A549 (cell line): ENCODE results near the gene TRIM15. TPM values are rescaled to one million over a fixed set of nuclear protein-coding genes. Genes with fewer than 3 reads are reported as not detected.
A peak's percentile ranks its signal among the peaks of the same experiment; 100 is the strongest.

Source experiments
- ATAC-seq, 2 experiments: fragments of 200-7000 bp in 1 of 2; fragments of >200 bp in 1 of 2; cut with Nextera tagmentation in 1 of 2; cut with Tn5 transposase in 1 of 2; 3 replicates each; pipeline versions ENCODE4 v1.8.0 to v1.9.1; 2018 to 2020; ENCODE audit warnings: mild to moderate bottlenecking in 1 of 2, moderate library complexity in 1 of 2
- CTCF ChIA-PET: fragments of 300-600 bp; sonication (Branson Sonifier 250); formaldehyde crosslinking; extraction: SDS; loops from one replicate; lab custom pipeline; 2021; ENCODE audit warnings: antibody characterized with exemption, inconsistent platforms; lab: Yijun Ruan, JAX
- POLR2A ChIA-PET: fragments of 350-600 bp; formaldehyde crosslinking; extraction: SDS; loops from one replicate; lab custom pipeline; 2021; ENCODE audit warnings: antibody characterized with exemption, inconsistent platforms; lab: Yijun Ruan, JAX
- DNase-seq, 2 experiments: peaks; one replicate each; pipeline versions ENCODE4 v3.0.0 to v3.0.0-alpha.2; 2011 to 2016; ENCODE audit warnings: low read depth in 1 of 2, low spot score in 1 of 2
- FAIRE-seq: peaks from 2 replicates; lab custom pipeline; 2011; peaks lifted over from hg19 to GRCh38; lab: Jason Lieb, UNC
- H3K27ac ChIP-seq, 2 experiments: fragments of >200 bp; sonication (Bioruptor Twin); formaldehyde crosslinking; 3 replicates each; pipeline ENCODE4 v1.5.1; 2016 to 2017
- H3K4me1 ChIP-seq: fragments of >200 bp; sonication (Bioruptor Twin); formaldehyde crosslinking; 3 replicates; pipeline ENCODE4 v1.6.1; 2016
- H3K4me2 ChIP-seq: fragments of >200 bp; sonication (Bioruptor Twin); formaldehyde crosslinking; 3 replicates; pipeline ENCODE4 v1.6.1; 2016
- H3K4me3 ChIP-seq: fragments of >200 bp; sonication (Bioruptor Twin); formaldehyde crosslinking; 3 replicates; pipeline ENCODE4 v1.5.1; 2016
- H3K9me3 ChIP-seq: fragments of >200 bp; sonication (Bioruptor Twin); formaldehyde crosslinking; 3 replicates; pipeline ENCODE4 v1.6.1; 2016
- CHD4 ChIP-seq: fragments of 200-600 bp; sonication (generic); IDR thresholded peaks from 2 replicates; pipeline ENCODE4 v1.6.1; 2016; ENCODE audit warnings: antibody characterized with exemption, mild to moderate bottlenecking, borderline replicate concordance
- ESRRA ChIP-seq: fragments of 150-350 bp; IDR thresholded peaks from 2 replicates; pipeline ENCODE4 v1.6.1; 2014; ENCODE audit warnings: mild to moderate bottlenecking, low read length, borderline replicate concordance
- HOXA7 ChIP-seq: fragments of 250-450 bp; sonication (Bioruptor Pico); IDR thresholded peaks from 2 replicates; pipeline ENCODE4 v1.5.0; 2020; ENCODE audit warnings: mild to moderate bottlenecking, moderate library complexity
- JUNB ChIP-seq: fragments of >200 bp; sonication (Bioruptor Twin); formaldehyde crosslinking; IDR thresholded peaks from 2 replicates; pipeline ENCODE4 v1.6.1; 2016
- MAZ ChIP-seq: fragments of 150-350 bp; IDR thresholded peaks from 2 replicates; pipeline ENCODE4 v1.6.1; 2014; ENCODE audit warnings: antibody characterized with exemption, low read depth, low read length, borderline replicate concordance
- MYC ChIP-seq: IDR thresholded peaks from 2 replicates; pipeline ENCODE4 v1.6.1; 2012; ENCODE audit warnings: mild to moderate bottlenecking, inconsistent platforms, low read length, improper control_type of control experiment, borderline replicate concordance
- NFE2L2 ChIP-seq: fragments of 150-350 bp; conservative IDR thresholded peaks from 2 replicates; pipeline ENCODE4 v1.6.1; 2014; ENCODE audit warnings: low read length
- NPAS2 ChIP-seq: fragments of 250-450 bp; sonication (Bioruptor Pico); IDR thresholded peaks from 2 replicates; pipeline ENCODE4 v1.8.0; 2022; ENCODE audit warnings: mild to moderate bottlenecking, moderate library complexity, borderline replicate concordance
- POLR2A ChIP-seq: IDR thresholded peaks from 2 replicates; pipeline ENCODE4 v1.6.1; 2012; ENCODE audit warnings: mild to moderate bottlenecking, low read length
- RAD21 ChIP-seq, 2 experiments: fragments of >200 bp in 1 of 2; sonication (Bioruptor Twin) in 1 of 2; formaldehyde crosslinking in 1 of 2; IDR thresholded peaks in 1 of 2; conservative IDR thresholded peaks in 1 of 2; 2 replicates in 1 of 2; 3 replicates in 1 of 2; pipeline ENCODE4 v1.6.1; 2012 to 2018; ENCODE audit warnings: inconsistent platforms in 1 of 2
- SMC3 ChIP-seq: fragments of >200 bp; sonication (Bioruptor Twin); formaldehyde crosslinking; IDR thresholded peaks from 3 replicates; pipeline ENCODE4 v1.6.1; 2018; ENCODE audit warnings: inconsistent platforms
- TP53 ChIP-seq: fragments of 250-450 bp; sonication (Bioruptor Pico); IDR thresholded peaks from 2 replicates; pipeline ENCODE4 v1.5.0; 2021; ENCODE audit warnings: mild to moderate bottlenecking, moderate library complexity
- ZNF302 ChIP-seq: fragments of 250-450 bp; sonication (Bioruptor Pico); IDR thresholded peaks from 2 replicates; pipeline ENCODE4 v1.9.0; 2021; ENCODE audit warnings: inconsistent platforms, mild to moderate bottlenecking, moderate library complexity
- ZSCAN20 ChIP-seq: fragments of 250-450 bp; sonication (Bioruptor Pico); IDR thresholded peaks from 2 replicates; pipeline ENCODE4 v1.8.0; 2022; ENCODE audit warnings: mild to moderate bottlenecking, moderate library complexity
- WGBS: methylation state at CpG from one replicate; pipeline ENCODE4 v1.1.6; 2017; ENCODE audit errors: missing lambda C conversion rate; 5-methylcytosine and 5-hydroxymethylcytosine counted together
- polyA plus RNA-seq, 4 experiments: library from polyadenylated mRNA; depleted of rRNA in 3 of 4; stranded (reverse); fragments of >200 nt; fragmentation: RNase III in 1 of 4; extraction: RNeasy Plus Mini Kit Qiagen cat#74134 plus additional on column Dnase treatment in 1 of 4; gene quantifications; 2 replicates in 3 of 4; 3 replicates in 1 of 4; pipeline ENCODE4 v1.2.3, GENCODE V29; 2011 to 2017
- TF ChIP-seq, protein P1 (sequence below): fragments of >200 bp; sonication (Bioruptor Twin); formaldehyde crosslinking; IDR thresholded peaks from 3 replicates; pipeline ENCODE4 v1.5.1; 2016
- TF ChIP-seq, protein P2 (sequence below): IDR thresholded peaks from 2 replicates; pipeline ENCODE4 v1.6.1; 2012
- TF ChIP-seq, protein P3 (sequence below): fragments of >200 bp; sonication (Bioruptor Twin); formaldehyde crosslinking; IDR thresholded peaks from 2 replicates; pipeline ENCODE4 v1.6.1; 2016
- TF ChIP-seq, protein P4 (sequence below): fragments of >200 bp; sonication (Bioruptor Twin); formaldehyde crosslinking; IDR thresholded peaks from 3 replicates; pipeline ENCODE4 v1.6.1; 2016
- TF ChIP-seq, protein P5 (sequence below): fragments of 200-600 bp; sonication (generic); IDR thresholded peaks from 2 replicates; pipeline ENCODE4 v1.6.1; 2016; ENCODE audit warnings: antibody characterized with exemption, mild to moderate bottlenecking, moderate library complexity

TRIM15 gene
- polyA plus RNA-seq, 2 of the 4 experiments (the other 2 are of a cell fraction): 0.09 to 0.37 TPM

DNA sequence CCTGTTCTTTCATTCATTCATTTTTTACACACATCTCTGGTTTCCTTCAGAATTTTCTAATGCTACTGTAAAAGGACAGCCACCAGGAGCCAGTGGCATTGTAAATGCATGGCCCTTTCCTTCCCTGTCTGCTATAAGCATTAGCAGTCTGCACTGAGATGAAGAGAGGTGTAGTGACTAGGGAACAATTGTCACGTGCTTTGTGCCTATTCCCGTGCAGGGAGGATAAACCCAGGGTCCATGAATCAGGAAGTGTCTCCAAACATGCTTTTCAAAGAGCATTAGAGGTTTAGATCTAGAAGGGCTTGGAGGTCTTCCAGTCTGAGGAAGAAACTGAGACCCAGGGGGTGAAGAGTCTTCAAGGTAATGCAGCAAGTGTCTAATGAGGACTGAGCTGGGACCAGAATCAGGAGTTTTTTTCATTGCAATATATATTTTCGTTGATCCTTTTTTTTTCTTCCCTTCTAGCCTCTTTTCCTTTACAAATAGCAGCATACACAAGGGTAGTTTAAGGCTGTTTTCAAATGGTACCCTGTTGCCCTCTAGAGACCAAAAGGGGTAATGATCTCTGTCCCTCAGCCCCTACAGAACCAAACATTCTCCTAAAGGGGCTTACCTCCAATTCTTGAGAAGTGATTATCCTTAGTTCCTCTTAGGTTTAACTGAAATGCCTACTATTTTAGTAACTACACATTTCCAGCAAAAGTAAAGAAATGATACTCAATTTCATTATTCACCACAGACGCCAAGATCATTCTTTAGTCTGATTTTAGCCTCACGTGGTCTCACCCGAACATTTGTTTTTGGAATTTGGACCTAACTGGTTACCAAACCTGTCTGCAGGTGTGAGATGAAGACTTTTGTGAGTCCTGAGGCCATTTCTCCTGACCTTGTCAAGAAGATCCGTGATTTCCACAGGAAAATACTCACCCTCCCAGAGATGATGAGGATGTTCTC, 6.6 kb downstream of the TRIM15 start:
- no peaks in the 10 kb centered on the region for H3K4me1 ChIP-seq
- WGBS: 35% methylated on average over 7 of the region's 7 CpGs
- ChIA-PET CTCF (interaction anchor here (0.7 to 2.2 kb wide), 9 partner anchors 36 to 309 kb away, joined by 3 to 16 read pairs (median 4); no protein-coding TSS in a partner anchor), POLR2A (no interaction called here)
- H3K27ac ChIP-seq: no peak overlapping the region
- DNase-seq (peak; percentile 33 to 45), FAIRE-seq (no peak), ATAC-seq (peak; percentile 89 to 97; a peak in 5 of 6 replicates)
- TF ChIP-seq RAD21 (conservative IDR thresholded peaks at IDR 0.05 in 1 of 2, IDR thresholded peaks at IDR 0.05 in 1 of 2): peak; percentile 77 to 81
- TF ChIP-seq, protein P1, sequence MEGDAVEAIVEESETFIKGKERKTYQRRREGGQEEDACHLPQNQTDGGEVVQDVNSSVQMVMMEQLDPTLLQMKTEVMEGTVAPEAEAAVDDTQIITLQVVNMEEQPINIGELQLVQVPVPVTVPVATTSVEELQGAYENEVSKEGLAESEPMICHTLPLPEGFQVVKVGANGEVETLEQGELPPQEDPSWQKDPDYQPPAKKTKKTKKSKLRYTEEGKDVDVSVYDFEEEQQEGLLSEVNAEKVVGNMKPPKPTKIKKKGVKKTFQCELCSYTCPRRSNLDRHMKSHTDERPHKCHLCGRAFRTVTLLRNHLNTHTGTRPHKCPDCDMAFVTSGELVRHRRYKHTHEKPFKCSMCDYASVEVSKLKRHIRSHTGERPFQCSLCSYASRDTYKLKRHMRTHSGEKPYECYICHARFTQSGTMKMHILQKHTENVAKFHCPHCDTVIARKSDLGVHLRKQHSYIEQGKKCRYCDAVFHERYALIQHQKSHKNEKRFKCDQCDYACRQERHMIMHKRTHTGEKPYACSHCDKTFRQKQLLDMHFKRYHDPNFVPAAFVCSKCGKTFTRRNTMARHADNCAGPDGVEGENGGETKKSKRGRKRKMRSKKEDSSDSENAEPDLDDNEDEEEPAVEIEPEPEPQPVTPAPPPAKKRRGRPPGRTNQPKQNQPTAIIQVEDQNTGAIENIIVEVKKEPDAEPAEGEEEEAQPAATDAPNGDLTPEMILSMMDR: peak; percentile 69
- TF ChIP-seq MYC: no peak
- no peak for TF ChIP-seq NPAS2
- TF ChIP-seq JUNB: no peak
- no peak for TF ChIP-seq ZSCAN20
- TF ChIP-seq HOXA7 (CRISPR knock-in tag): no peak
- TF ChIP-seq, protein P2, sequence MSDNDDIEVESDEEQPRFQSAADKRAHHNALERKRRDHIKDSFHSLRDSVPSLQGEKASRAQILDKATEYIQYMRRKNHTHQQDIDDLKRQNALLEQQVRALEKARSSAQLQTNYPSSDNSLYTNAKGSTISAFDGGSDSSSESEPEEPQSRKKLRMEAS: no peak
- TF ChIP-seq SMC3: peak; percentile 74
- no peak overlapping the region for H3K4me3 ChIP-seq
- no peaks in the 10 kb centered on the region for H3K9me3 ChIP-seq
- no peak overlapping the region for H3K4me2 ChIP-seq

DNA sequence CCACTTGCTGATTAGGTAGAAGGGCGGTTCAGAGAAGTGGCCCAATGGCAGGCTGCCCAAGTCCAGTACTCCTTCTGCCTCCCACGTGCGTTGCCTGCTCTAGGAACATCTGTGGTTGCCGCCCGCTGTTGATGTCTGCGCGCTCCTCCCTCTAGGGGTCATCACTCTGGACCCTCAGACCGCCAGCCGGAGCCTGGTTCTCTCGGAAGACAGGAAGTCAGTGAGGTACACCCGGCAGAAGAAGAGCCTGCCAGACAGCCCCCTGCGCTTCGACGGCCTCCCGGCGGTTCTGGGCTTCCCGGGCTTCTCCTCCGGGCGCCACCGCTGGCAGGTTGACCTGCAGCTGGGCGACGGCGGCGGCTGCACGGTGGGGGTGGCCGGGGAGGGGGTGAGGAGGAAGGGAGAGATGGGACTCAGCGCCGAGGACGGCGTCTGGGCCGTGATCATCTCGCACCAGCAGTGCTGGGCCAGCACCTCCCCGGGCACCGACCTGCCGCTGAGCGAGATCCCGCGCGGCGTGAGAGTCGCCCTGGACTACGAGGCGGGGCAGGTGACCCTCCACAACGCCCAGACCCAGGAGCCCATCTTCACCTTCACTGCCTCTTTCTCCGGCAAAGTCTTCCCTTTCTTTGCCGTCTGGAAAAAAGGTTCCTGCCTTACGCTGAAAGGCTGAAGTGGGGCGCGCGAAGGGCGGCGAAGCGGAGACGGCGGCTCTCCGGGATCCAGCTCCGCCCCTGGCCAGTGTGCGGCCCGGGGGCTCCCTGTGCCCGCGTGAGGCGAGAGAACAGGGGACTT, 8.5 kb downstream of the TRIM15 start:
- Histone ChIP-seq H3K9me3 (no peaks in the 10 kb centered on the region), H3K27ac (no peak overlapping the region), H3K4me2 (no peak overlapping the region), H3K4me1 (no peaks in the 10 kb centered on the region), H3K4me3 (no peak overlapping the region)
- DNase-seq (no peak), ATAC-seq (no peak), FAIRE-seq (no peak)
- CTCF ChIA-PET: interaction anchor here (0.9 to 2.2 kb wide), 6 partner anchors 41 to 324 kb away, joined by 3 to 16 read pairs (median 4); no protein-coding TSS in a partner anchor
- POLR2A ChIA-PET: no interaction called here
- TF ChIP-seq JUNB (no peak), TP53 (no peak), ESRRA (no peak), CHD4 (no peak), MAZ (no peak), NFE2L2 (no peak), ZNF302 (CRISPR knock-in tag) (no peak), POLR2A (no peak)
- TF ChIP-seq, protein P3, sequence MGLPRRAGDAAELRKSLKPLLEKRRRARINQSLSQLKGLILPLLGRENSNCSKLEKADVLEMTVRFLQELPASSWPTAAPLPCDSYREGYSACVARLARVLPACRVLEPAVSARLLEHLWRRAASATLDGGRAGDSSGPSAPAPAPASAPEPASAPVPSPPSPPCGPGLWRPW: no peak
- TF ChIP-seq, protein P4, sequence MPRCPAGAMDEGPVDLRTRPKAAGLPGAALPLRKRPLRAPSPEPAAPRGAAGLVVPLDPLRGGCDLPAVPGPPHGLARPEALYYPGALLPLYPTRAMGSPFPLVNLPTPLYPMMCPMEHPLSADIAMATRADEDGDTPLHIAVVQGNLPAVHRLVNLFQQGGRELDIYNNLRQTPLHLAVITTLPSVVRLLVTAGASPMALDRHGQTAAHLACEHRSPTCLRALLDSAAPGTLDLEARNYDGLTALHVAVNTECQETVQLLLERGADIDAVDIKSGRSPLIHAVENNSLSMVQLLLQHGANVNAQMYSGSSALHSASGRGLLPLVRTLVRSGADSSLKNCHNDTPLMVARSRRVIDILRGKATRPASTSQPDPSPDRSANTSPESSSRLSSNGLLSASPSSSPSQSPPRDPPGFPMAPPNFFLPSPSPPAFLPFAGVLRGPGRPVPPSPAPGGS: no peak
- TF ChIP-seq, protein P5, sequence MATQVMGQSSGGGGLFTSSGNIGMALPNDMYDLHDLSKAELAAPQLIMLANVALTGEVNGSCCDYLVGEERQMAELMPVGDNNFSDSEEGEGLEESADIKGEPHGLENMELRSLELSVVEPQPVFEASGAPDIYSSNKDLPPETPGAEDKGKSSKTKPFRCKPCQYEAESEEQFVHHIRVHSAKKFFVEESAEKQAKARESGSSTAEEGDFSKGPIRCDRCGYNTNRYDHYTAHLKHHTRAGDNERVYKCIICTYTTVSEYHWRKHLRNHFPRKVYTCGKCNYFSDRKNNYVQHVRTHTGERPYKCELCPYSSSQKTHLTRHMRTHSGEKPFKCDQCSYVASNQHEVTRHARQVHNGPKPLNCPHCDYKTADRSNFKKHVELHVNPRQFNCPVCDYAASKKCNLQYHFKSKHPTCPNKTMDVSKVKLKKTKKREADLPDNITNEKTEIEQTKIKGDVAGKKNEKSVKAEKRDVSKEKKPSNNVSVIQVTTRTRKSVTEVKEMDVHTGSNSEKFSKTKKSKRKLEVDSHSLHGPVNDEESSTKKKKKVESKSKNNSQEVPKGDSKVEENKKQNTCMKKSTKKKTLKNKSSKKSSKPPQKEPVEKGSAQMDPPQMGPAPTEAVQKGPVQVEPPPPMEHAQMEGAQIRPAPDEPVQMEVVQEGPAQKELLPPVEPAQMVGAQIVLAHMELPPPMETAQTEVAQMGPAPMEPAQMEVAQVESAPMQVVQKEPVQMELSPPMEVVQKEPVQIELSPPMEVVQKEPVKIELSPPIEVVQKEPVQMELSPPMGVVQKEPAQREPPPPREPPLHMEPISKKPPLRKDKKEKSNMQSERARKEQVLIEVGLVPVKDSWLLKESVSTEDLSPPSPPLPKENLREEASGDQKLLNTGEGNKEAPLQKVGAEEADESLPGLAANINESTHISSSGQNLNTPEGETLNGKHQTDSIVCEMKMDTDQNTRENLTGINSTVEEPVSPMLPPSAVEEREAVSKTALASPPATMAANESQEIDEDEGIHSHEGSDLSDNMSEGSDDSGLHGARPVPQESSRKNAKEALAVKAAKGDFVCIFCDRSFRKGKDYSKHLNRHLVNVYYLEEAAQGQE: no peak
- WGBS: 84% methylated on average over 25 of the region's 62 CpGs
